Endothelial cell of umbilical vein (primary cell): ENCODE data around the gene TMEM144.

ENCODE experiments used
- CTCF ChIP-seq, 2 donors: IDR thresholded peaks; 1 replicate in 1 of 2; 2 replicates in 1 of 2; pipeline ENCODE4 v1.5.1; 2011; ENCODE audit warnings: low read length in 2 of 2, mild to moderate bottlenecking in 2 of 2, moderate library complexity in 2 of 2, control low read depth in 1 of 2, inconsistent platforms in 1 of 2, low read depth in 1 of 2; ENCODE audit not compliant: insufficient read depth in 1 of 2; ENCODE audit errors: extremely low read depth in 1 of 2
- FOS ChIP-seq: IDR thresholded peaks from 2 replicates; pipeline ENCODE4 v1.6.1; 2011; ENCODE audit warnings: mild to moderate bottlenecking, low read length, moderate library complexity, borderline replicate concordance; ENCODE audit not compliant: insufficient read depth
- POLR2A ChIP-seq: IDR thresholded peaks from 2 replicates; pipeline ENCODE4 v1.6.1; 2012; ENCODE audit warnings: low read depth, mild to moderate bottlenecking, control low read depth, low read length

DNA sequence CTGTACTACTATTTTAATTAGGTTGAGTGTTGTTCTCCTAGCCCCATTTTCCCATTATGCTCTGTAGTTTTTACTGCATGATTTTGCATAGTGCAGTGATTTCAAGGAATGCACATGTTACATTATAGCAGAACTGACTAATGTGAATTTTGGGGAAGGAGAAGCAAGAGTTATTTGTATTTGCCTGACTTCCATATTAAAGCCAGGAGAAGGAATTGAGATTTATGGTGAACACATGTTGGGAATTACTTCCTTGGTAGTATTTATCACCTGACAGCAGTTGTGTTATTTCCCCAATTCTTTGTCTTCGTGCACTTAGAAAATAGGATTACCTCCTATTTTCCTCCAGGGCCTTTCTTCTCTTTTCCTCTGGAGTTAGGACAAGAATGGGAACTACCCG lies 3.2 kb downstream of the TMEM144 start:
- TF ChIP-seq CTCF (IDR thresholded peaks at IDR 0.05; ENCODE audit: extremely low read depth in 1 of 2, insufficient read depth in 1 of 2, low read depth in 1 of 2, low read length in 2 of 2) (no peak), POLR2A (no peak), FOS (no peak)
